HG02884 (cell line): Measurements from ENCODE around the gene SEMA5A.

Experiments
- ATAC-seq: cut with Tn5 transposase; IDR thresholded peaks from one replicate; pipeline ENCODE4 v1.9.1; 2021; ENCODE audit warnings: mild to moderate bottlenecking, moderate library complexity; ENCODE audit not compliant: unreplicated experiment

SEMA5A gene

GRCh38 chr5:9337928-9338595 is 207.8 kb downstream of the SEMA5A start:
- no peak for ATAC-seq

GRCh38 chr5:9335754-9336495 is 209.9 kb downstream of the SEMA5A start:
- no peak for ATAC-seq

- no peak for ATAC-seq
Observed at GRCh38 chr5:9335269-9335668, 210.6 kb downstream of the SEMA5A start.

GRCh38 chr5:9332026-9332425 is 213.8 kb downstream of the SEMA5A start:
- ATAC-seq: no peak

GRCh38 chr5:9331372-9331771 is 214.5 kb downstream of the SEMA5A start:
- no peak for ATAC-seq

GRCh38 chr5:9329125-9329524 is 216.8 kb downstream of the SEMA5A start:
- no peak for ATAC-seq

GRCh38 chr5:9325549-9325948 is 220.3 kb downstream of the SEMA5A start:
- ATAC-seq: no peak

- ATAC-seq: no peak
Observed at GRCh38 chr5:9324348-9325077, 221.4 kb downstream of the SEMA5A start.

- ATAC-seq: no peak
Observed at GRCh38 chr5:9320652-9321051, 225.2 kb downstream of the SEMA5A start.

- ATAC-seq: no peak
Observed at GRCh38 chr5:9318031-9318430, 227.8 kb downstream of the SEMA5A start.

- ATAC-seq: no peak
Observed at GRCh38 chr5:9316733-9317132, 229.1 kb downstream of the SEMA5A start.

GRCh38 chr5:9316041-9316440 is 229.8 kb downstream of the SEMA5A start:
- ATAC-seq: no peak

- no peak for ATAC-seq
Observed at GRCh38 chr5:9314558-9314957, 231.3 kb downstream of the SEMA5A start.

- ATAC-seq: no peak
Observed at GRCh38 chr5:9313751-9314150, 232.1 kb downstream of the SEMA5A start.

- no peak for ATAC-seq
Observed at GRCh38 chr5:9307150-9307549, 238.7 kb downstream of the SEMA5A start.

GRCh38 chr5:9302218-9302617 is 243.7 kb downstream of the SEMA5A start:
- no peak for ATAC-seq

GRCh38 chr5:9301200-9301599 is 244.7 kb downstream of the SEMA5A start:
- ATAC-seq: no peak

GRCh38 chr5:9297134-9297533 is 248.7 kb downstream of the SEMA5A start:
- ATAC-seq: no peak

GRCh38 chr5:9295466-9295801 is 250.4 kb downstream of the SEMA5A start:
- ATAC-seq: no peak

- ATAC-seq: no peak
Observed at GRCh38 chr5:9294793-9295465, 250.9 kb downstream of the SEMA5A start.

- ATAC-seq: no peak
Observed at GRCh38 chr5:9288234-9288633, 257.6 kb downstream of the SEMA5A start.
